Stimulated activated CD8-positive, alpha-beta memory T cell treated with anti-CD3 and anti-CD28 coated beads, Interleukin-12 subunit alpha, Interleukin-12 subunit beta, amount 100 ng/mL, for 4 hours (primary cell): ENCODE results near the gene GSTP1.
"Not testable (repeated sequence)": the region's sequence is repeated elsewhere in the genome, so short reads cannot be mapped to it uniquely, and the experiment has no call there.

Source experiments
- DNase-seq: peaks from one replicate; pipeline ENCODE4 v3.0.0-alpha.2; 2020; ENCODE audit warnings: low read depth

Gene GSTP1

GRCh38 chr11:67615728-67616430, 32.3 kb downstream of the GSTP1 start:
- DNase-seq = no peak

- no peak for DNase-seq
Observed at GRCh38 chr11:67616431-67617242, 33.0 kb downstream of the GSTP1 start.

- no peak for DNase-seq
Observed at GRCh38 chr11:67617243-67617953, 33.8 kb downstream of the GSTP1 start.

- DNase-seq = not testable (repeated sequence)
Observed at GRCh38 chr11:67618901-67619659, 35.5 kb downstream of the GSTP1 start.

- not testable (repeated sequence) for DNase-seq
Observed at GRCh38 chr11:67619683-67620618, 36.3 kb downstream of the GSTP1 start.

- not testable (repeated sequence) for DNase-seq
Observed at GRCh38 chr11:67620621-67621020, 37.0 kb downstream of the GSTP1 start.

GRCh38 chr11:67621928-67622327, 38.3 kb downstream of the GSTP1 start:
- not testable (repeated sequence) for DNase-seq

GRCh38 chr11:67622905-67623304, 39.3 kb downstream of the GSTP1 start:
- not testable (repeated sequence) for DNase-seq

- DNase-seq = not testable (repeated sequence)
Observed at GRCh38 chr11:67623795-67624194, 40.2 kb downstream of the GSTP1 start.

- DNase-seq = not testable (repeated sequence)
Observed at GRCh38 chr11:67626131-67626833, 42.7 kb downstream of the GSTP1 start.

- DNase-seq = no peak
Observed at GRCh38 chr11:67626970-67627369, 43.4 kb downstream of the GSTP1 start.

GRCh38 chr11:67627441-67627811, 43.8 kb downstream of the GSTP1 start:
- DNase-seq = no peak

GRCh38 chr11:67627812-67628624, 44.4 kb downstream of the GSTP1 start:
- DNase-seq = no peak

GRCh38 chr11:67628710-67629385, 45.2 kb downstream of the GSTP1 start:
- DNase-seq = no peak

GRCh38 chr11:67629386-67630227, 46.0 kb downstream of the GSTP1 start, which contains the start of gene NUDT8:
TSS of gene NUDT8 (minus strand) at chr11:67629937. CDS start at chr11:67629911, 26 bp downstream.
- peak; percentile 75 for DNase-seq

GRCh38 chr11:67630228-67630942, 46.8 kb downstream of the GSTP1 start:
- DNase-seq = peak; percentile 87

- no peak for DNase-seq
Observed at GRCh38 chr11:67630943-67631331, 47.3 kb downstream of the GSTP1 start.
